HepG2 (cell line): Measurements from ENCODE around the gene POLH. TPM values are rescaled to one million over a fixed set of nuclear protein-coding genes. Genes with fewer than 3 reads are reported as not detected.

Experiments used
- AFF4 ChIP-seq: sonication (generic); formaldehyde crosslinking; IDR thresholded peaks from 2 replicates; pipeline ENCODE4 v1.4.0; 2020; ENCODE audit warnings: missing genetic modification reagents
- GATAD1 ChIP-seq: IDR thresholded peaks from 2 replicates; pipeline ENCODE4 v1.6.1; 2016; ENCODE audit warnings: missing genetic modification reagents, missing compliant biosample characterization
- HNF4A ChIP-seq: sonication (generic); formaldehyde crosslinking; IDR thresholded peaks from 2 replicates; pipeline ENCODE4 v1.4.0; 2020; ENCODE audit warnings: missing genetic modification reagents
- MTA3 ChIP-seq: sonication (generic); formaldehyde crosslinking; IDR thresholded peaks from 2 replicates; pipeline ENCODE4 v1.4.0; 2020; ENCODE audit warnings: missing genetic modification reagents
- RFXANK ChIP-seq: IDR thresholded peaks from 2 replicates; pipeline ENCODE4 v1.6.1; 2016
- ZNF354B ChIP-seq: sonication (generic); formaldehyde crosslinking; IDR thresholded peaks from 2 replicates; pipeline ENCODE4 v1.8.0; 2022; ENCODE audit warnings: mild to moderate bottlenecking, missing genetic modification reagents
- ZNF496 ChIP-seq: sonication (generic); formaldehyde crosslinking; IDR thresholded peaks from 2 replicates; pipeline ENCODE4 v1.8.1; 2023; ENCODE audit warnings: mild to moderate bottlenecking, moderate library complexity, missing genetic modification reagents; ENCODE audit not compliant: insufficient replicate concordance
- ZNF616 ChIP-seq: sonication (generic); formaldehyde crosslinking; IDR thresholded peaks from 2 replicates; pipeline ENCODE4 v1.5.0; 2020; ENCODE audit warnings: low read depth, mild to moderate bottlenecking, missing genetic modification reagents
- ZNF652 ChIP-seq: IDR thresholded peaks from 2 replicates; pipeline ENCODE4 v1.6.1; 2016; ENCODE audit warnings: low read depth, borderline replicate concordance
- ZNF678 ChIP-seq: sonication (generic); formaldehyde crosslinking; IDR thresholded peaks from 2 replicates; pipeline ENCODE4 v1.4.0; 2020; ENCODE audit warnings: mild to moderate bottlenecking, missing genetic modification reagents
- polyA plus RNA-seq, 8 experiments: library from polyadenylated mRNA; depleted of rRNA in 3 of 8; stranded (reverse) in 7 of 8; unstranded in 1 of 8; fragments of >200 nt; fragmentation: Illumina TruSeq in 4 of 8; extraction: Trizol in 4 of 8; gene quantifications; 2 replicates each; pipeline versions ENCODE4 v1.2.1 to v1.2.3, GENCODE V29; 2011 to 2016; ENCODE audit warnings: low read depth in 4 of 8, missing spikeins in 1 of 8, mixed read lengths in 1 of 8; ENCODE audit not compliant: insufficient read depth in 1 of 8
- total RNA-seq, 5 experiments: library from RNA; depleted of rRNA; stranded (reverse); fragments of >200 nt; fragmentation: Illumina TruSeq; extraction: Trizol; gene quantifications; 2 replicates each; pipeline ENCODE4 v1.2.3, GENCODE V29; 2016; ENCODE audit warnings: low read depth in 1 of 5
- TF ChIP-seq, protein P1 (sequence below), 2 experiments: fragments of 450-650 bp in 1 of 2; sonication (generic) in 1 of 2; formaldehyde crosslinking in 1 of 2; IDR thresholded peaks; 2 replicates each; pipeline versions ENCODE4 v1.6.1 to v1.8.0; 2016 to 2022; ENCODE audit warnings: antibody characterized with exemption in 1 of 2, mild to moderate bottlenecking in 1 of 2, missing genetic modification reagents in 1 of 2
- TF ChIP-seq, protein P2 (sequence below): sonication (generic); formaldehyde crosslinking; IDR thresholded peaks from 2 replicates; pipeline ENCODE4 v1.5.1; 2020; ENCODE audit warnings: mild to moderate bottlenecking, missing genetic modification reagents

POLH gene
- total and polyA plus RNA-seq, 2 of the 13 experiments (the other 11 are each of a cell fraction or from before 2014, with no cell fraction given), result 11.6 to 25.0 TPM

GRCh38 chr6:43628393-43629103, 52.6 kb downstream of the POLH start (continued):
- TF ChIP-seq, protein P1, sequence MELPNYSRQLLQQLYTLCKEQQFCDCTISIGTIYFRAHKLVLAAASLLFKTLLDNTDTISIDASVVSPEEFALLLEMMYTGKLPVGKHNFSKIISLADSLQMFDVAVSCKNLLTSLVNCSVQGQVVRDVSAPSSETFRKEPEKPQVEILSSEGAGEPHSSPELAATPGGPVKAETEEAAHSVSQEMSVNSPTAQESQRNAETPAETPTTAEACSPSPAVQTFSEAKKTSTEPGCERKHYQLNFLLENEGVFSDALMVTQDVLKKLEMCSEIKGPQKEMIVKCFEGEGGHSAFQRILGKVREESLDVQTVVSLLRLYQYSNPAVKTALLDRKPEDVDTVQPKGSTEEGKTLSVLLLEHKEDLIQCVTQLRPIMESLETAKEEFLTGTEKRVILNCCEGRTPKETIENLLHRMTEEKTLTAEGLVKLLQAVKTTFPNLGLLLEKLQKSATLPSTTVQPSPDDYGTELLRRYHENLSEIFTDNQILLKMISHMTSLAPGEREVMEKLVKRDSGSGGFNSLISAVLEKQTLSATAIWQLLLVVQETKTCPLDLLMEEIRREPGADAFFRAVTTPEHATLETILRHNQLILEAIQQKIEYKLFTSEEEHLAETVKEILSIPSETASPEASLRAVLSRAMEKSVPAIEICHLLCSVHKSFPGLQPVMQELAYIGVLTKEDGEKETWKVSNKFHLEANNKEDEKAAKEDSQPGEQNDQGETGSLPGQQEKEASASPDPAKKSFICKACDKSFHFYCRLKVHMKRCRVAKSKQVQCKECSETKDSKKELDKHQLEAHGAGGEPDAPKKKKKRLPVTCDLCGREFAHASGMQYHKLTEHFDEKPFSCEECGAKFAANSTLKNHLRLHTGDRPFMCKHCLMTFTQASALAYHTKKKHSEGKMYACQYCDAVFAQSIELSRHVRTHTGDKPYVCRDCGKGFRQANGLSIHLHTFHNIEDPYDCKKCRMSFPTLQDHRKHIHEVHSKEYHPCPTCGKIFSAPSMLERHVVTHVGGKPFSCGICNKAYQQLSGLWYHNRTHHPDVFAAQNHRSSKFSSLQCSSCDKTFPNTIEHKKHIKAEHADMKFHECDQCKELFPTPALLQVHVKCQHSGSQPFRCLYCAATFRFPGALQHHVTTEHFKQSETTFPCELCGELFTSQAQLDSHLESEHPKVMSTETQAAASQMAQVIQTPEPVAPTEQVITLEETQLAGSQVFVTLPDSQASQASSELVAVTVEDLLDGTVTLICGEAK (IDR thresholded peaks at IDR 0.05), result no peak
- TF ChIP-seq, protein P1 (CRISPR knock-in tag; IDR thresholded peaks at IDR 0.05), result 0 out of 2 replicates have a peak, but pooled peaks have one; percentile 19
- TF ChIP-seq GATAD1 (CRISPR knock-in tag) (0 out of 2 replicates have a peak, but pooled peaks have one; percentile 8), ZNF652 (CRISPR knock-in tag) (0 out of 2 replicates have a peak, but pooled peaks have one; percentile 4), AFF4 (CRISPR knock-in tag) (0 out of 2 replicates have a peak, but pooled peaks have one; percentile 21), ZNF678 (CRISPR knock-in tag) (peak; percentile 22; the same call in 1 of the 2 replicates), MTA3 (CRISPR knock-in tag) (no peak), HNF4A (CRISPR knock-in tag) (no peak), ZNF354B (CRISPR knock-in tag) (peak; percentile 74; the same call in 1 of the 2 replicates), RFXANK (CRISPR knock-in tag) (no peak), ZNF616 (CRISPR knock-in tag) (no peak), ZNF496 (CRISPR knock-in tag) (no peak)
- TF ChIP-seq, protein P2, sequence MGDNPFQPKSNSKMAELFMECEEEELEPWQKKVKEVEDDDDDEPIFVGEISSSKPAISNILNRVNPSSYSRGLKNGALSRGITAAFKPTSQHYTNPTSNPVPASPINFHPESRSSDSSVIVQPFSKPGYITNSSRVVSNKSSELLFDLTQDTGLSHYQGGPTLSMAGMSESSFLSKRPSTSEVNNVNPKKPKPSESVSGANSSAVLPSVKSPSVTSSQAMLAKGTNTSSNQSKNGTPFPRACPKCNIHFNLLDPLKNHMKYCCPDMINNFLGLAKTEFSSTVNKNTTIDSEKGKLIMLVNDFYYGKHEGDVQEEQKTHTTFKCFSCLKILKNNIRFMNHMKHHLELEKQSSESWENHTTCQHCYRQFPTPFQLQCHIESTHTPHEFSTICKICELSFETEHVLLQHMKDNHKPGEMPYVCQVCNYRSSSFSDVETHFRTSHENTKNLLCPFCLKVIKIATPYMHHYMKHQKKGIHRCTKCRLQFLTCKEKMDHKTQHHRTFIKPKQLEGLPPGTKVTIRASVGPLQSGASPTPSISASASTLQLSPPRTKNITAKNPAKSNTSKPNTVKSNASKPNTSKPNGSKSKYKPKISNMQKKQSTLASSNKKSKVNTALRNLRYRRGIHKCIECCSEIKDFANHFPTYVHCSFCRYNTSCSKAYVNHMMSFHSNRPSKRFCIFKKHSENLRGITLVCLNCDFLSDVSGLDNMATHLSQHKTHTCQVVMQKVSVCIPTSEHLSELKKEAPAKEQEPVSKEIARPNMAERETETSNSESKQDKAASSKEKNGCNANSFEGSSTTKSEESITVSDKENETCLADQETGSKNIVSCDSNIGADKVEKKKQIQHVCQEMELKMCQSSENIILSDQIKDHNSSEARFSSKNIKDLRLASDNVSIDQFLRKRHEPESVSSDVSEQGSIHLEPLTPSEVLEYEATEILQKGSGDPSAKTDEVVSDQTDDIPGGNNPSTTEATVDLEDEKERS, result no peak
